ENCODE results near the gene NR1H3.

The NR1H3 gene

GRCh38 chr11:47264119-47264518 is 6.3 kb downstream of the NR1H3 start:
- no peak overlapping the region for H3K4me3 ChIP-seq (ENCODE audit: low read depth, low read length)
- no peak for TF ChIP-seq CTCF (IDR thresholded peaks at IDR 0.05; ENCODE audit: low read depth, low read length)

- TF ChIP-seq CTCF (IDR thresholded peaks at IDR 0.05; ENCODE audit: low read depth, low read length) = no peak
- no peak overlapping the region for H3K4me3 ChIP-seq (ENCODE audit: low read depth, low read length)
Observed at GRCh38 chr11:47264521-47264920, 6.7 kb downstream of the NR1H3 start.

- no peak for TF ChIP-seq CTCF (IDR thresholded peaks at IDR 0.05; ENCODE audit: low read depth, low read length)
- H3K4me3 ChIP-seq (ENCODE audit: low read depth, low read length) = no peak overlapping the region
Observed at GRCh38 chr11:47267876-47268275, 10.1 kb downstream of the NR1H3 start.

- H3K4me3 ChIP-seq (ENCODE audit: low read depth, low read length) = no peak overlapping the region; the same call in 1 of the 2 replicates
Observed at GRCh38 chr11:47268448-47269001, 10.7 kb downstream of the NR1H3 start.

GRCh38 chr11:47269002-47269828 is 11.4 kb downstream of the NR1H3 start:
- TF ChIP-seq CTCF (IDR thresholded peaks at IDR 0.05; ENCODE audit: low read depth, low read length) = no peak

More at GRCh38 chr11:47268448-47269001, 10.7 kb downstream of the NR1H3 start:
- TF ChIP-seq CTCF (IDR thresholded peaks at IDR 0.05; ENCODE audit: low read depth, low read length) = no peak

GRCh38 chr11:47269829-47270305 is 12.1 kb downstream of the NR1H3 start, which contains the start of gene MADD:
MADD (plus strand) TSS chr11:47270133.
- H3K4me3 ChIP-seq (ENCODE audit: low read depth, low read length) = peak within 1 kb of the TSS; percentile 70
- TF ChIP-seq CTCF (IDR thresholded peaks at IDR 0.05; ENCODE audit: low read depth, low read length) = no peak

More at GRCh38 chr11:47269002-47269828, 11.4 kb downstream of the NR1H3 start:
- peak overlapping the region; percentile 70 for H3K4me3 ChIP-seq (ENCODE audit: low read depth, low read length)

Measured in WI38 (cell line).